HCT116 (cell line): ENCODE data around the gene TAF3. TPM values are rescaled to one million over a fixed set of nuclear protein-coding genes. Genes with fewer than 3 reads are reported as not detected.

Source experiments
- ATAC-seq: fragments of 200-7000 bp; cut with Tn5 transposase; 2 replicates; pipeline ENCODE4 v1.9.1; 2020; ENCODE audit warnings: mild to moderate bottlenecking, moderate library complexity
- BruUV-seq: library from RNA; stranded (reverse); fragments of 400-500 nt; replicated peaks from 2 replicates; lab custom pipeline; 2021; lab: Mats Ljungman, UMichigan
- CTCF ChIA-PET: fragments of 300-600 bp; sonication (Branson Sonifier 250); formaldehyde crosslinking; loops from one replicate; lab custom pipeline; 2021; ENCODE audit warnings: antibody characterized with exemption; lab: Charles Lee
- POLR2A ChIA-PET: fragments of 300-600, 350-600 bp; sonication (Branson Sonifier 250); formaldehyde crosslinking; loops from one replicate; lab custom pipeline; 2021; ENCODE audit warnings: antibody characterized with exemption; lab: Charles Lee
- RAD21 ChIA-PET, 2 experiments: fragments of 300-600 bp; sonication (Branson Sonifier 250); formaldehyde crosslinking; loops; one replicate each; lab custom pipeline; 2023; ENCODE audit warnings: low total read pairs in 2 of 2; ENCODE audit not compliant: uncharacterized antibody in 2 of 2, unreplicated experiment in 2 of 2, low non-redundant PET in 1 of 2; lab: Charles Lee
- DNase-seq: peaks from one replicate; pipeline ENCODE4 v3.0.0-alpha.2; 2010; ENCODE audit warnings: low read depth, low spot score
- H2AFZ ChIP-seq: fragments of 200-600 bp; shearing (Covaris generic), sonication (generic); 2 replicates; pipeline ENCODE4 v1.6.1; 2017; ENCODE audit warnings: low read depth, mixed run types, mixed read lengths, antibody characterized with exemption, low read length; ENCODE audit not compliant: poor library complexity, severe bottlenecking
- H3K27ac ChIP-seq: 2 replicates; pipeline ENCODE4 v1.5.1; 2012; ENCODE audit warnings: low read depth, low read length
- H3K27me3 ChIP-seq: fragments of 200-600 bp; sonication (generic); 2 replicates; pipeline ENCODE4 v1.6.1; 2016; ENCODE audit warnings: mixed run types, low read length, mixed read lengths; ENCODE audit not compliant: insufficient read depth
- H3K36me3 ChIP-seq, 2 experiments: fragments of 200-500 bp in 1 of 2; fragments of 200-600 bp in 1 of 2; sonication (Bioruptor generic) in 1 of 2; sonication (generic) in 1 of 2; 2 replicates each; pipeline versions ENCODE4 v1.5.1 to v1.6.1; 2014 to 2016; ENCODE audit warnings: low read length in 2 of 2, inconsistent platforms in 1 of 2, mixed read lengths in 1 of 2, mixed run types in 1 of 2; ENCODE audit not compliant: insufficient read depth in 2 of 2, control insufficient read depth in 1 of 2
- H3K4me1 ChIP-seq, 2 experiments: fragments of 200-600 bp in 1 of 2; sonication (generic) in 1 of 2; 2 replicates each; pipeline versions ENCODE4 v1.5.1 to v1.6.1; 2012 to 2017; ENCODE audit warnings: low read length in 2 of 2, inconsistent platforms in 1 of 2, mild to moderate bottlenecking in 1 of 2, mixed read lengths in 1 of 2, mixed run types in 1 of 2, moderate library complexity in 1 of 2; ENCODE audit not compliant: insufficient read depth in 2 of 2, control insufficient read depth in 1 of 2
- H3K4me2 ChIP-seq: fragments of 200-600 bp; sonication (generic); 2 replicates; pipeline ENCODE4 v1.6.1; 2017; ENCODE audit warnings: mixed run types, low read length, mixed read lengths
- H3K4me3 ChIP-seq, 2 experiments: fragments of 200-600 bp in 1 of 2; sonication (generic) in 1 of 2; replicated peaks in 1 of 2; 2 replicates each; pipeline ENCODE4 v1.5.1; 2011 to 2016; ENCODE audit warnings: low read length in 2 of 2, control low read depth in 1 of 2, low read depth in 1 of 2, mild to moderate bottlenecking in 1 of 2, mixed read lengths in 1 of 2, mixed run types in 1 of 2
- H3K79me2 ChIP-seq: fragments of 200-600 bp; sonication (generic); 2 replicates; pipeline ENCODE4 v1.6.1; 2017; ENCODE audit warnings: mild to moderate bottlenecking, mixed run types, low read length, moderate library complexity, mixed read lengths; ENCODE audit not compliant: insufficient read depth
- H3K9ac ChIP-seq: fragments of 200-600 bp; sonication (generic); 2 replicates; pipeline ENCODE4 v1.6.1; 2016; ENCODE audit warnings: low read length, mixed read lengths
- H3K9me2 ChIP-seq: fragments of 200-600 bp; sonication (generic), shearing (Covaris generic); 2 replicates; pipeline ENCODE4 v1.6.1; 2017; ENCODE audit warnings: mixed run types, mild to moderate bottlenecking, moderate library complexity; ENCODE audit not compliant: insufficient read depth
- H3K9me3 ChIP-seq, 2 experiments: fragments of 200-500 bp in 1 of 2; fragments of 200-600 bp in 1 of 2; sonication (Bioruptor generic) in 1 of 2; sonication (generic) in 1 of 2; 2 replicates each; pipeline ENCODE4 v1.6.1; 2014 to 2017; ENCODE audit warnings: low read length in 2 of 2, mixed read lengths in 2 of 2, inconsistent platforms in 1 of 2, low read depth in 1 of 2, mild to moderate bottlenecking in 1 of 2, mixed run types in 1 of 2, moderate library complexity in 1 of 2; ENCODE audit not compliant: control insufficient read depth in 1 of 2, insufficient read depth in 1 of 2
- H4K20me1 ChIP-seq: fragments of 200-600 bp; sonication (generic), shearing (Covaris generic); 2 replicates; pipeline ENCODE4 v1.6.1; 2017; ENCODE audit warnings: mixed run types, mild to moderate bottlenecking, moderate library complexity; ENCODE audit not compliant: insufficient read depth
- CBX3 ChIP-seq: IDR thresholded peaks from 2 replicates; pipeline ENCODE4 v1.6.1; 2012; ENCODE audit warnings: low read depth
- CEBPB ChIP-seq: IDR thresholded peaks from 2 replicates; pipeline ENCODE4 v1.6.1; 2012; ENCODE audit warnings: low read depth
- EGR1 ChIP-seq: IDR thresholded peaks from 2 replicates; pipeline ENCODE4 v1.6.1; 2012; ENCODE audit warnings: low read depth
- ELF1 ChIP-seq: IDR thresholded peaks from 2 replicates; pipeline ENCODE4 v1.6.1; 2012; ENCODE audit warnings: low read depth, borderline replicate concordance
- JUND ChIP-seq: IDR thresholded peaks from 2 replicates; pipeline ENCODE4 v1.6.1; 2012
- POLR2AphosphoS5 ChIP-seq: IDR thresholded peaks from 2 replicates; pipeline ENCODE4 v1.6.1; 2011; ENCODE audit warnings: mild to moderate bottlenecking, low read depth, low read length, moderate library complexity
- SIN3A ChIP-seq: IDR thresholded peaks from 2 replicates; pipeline ENCODE4 v1.6.1; 2012; ENCODE audit warnings: low read depth
- SP1 ChIP-seq: IDR thresholded peaks from 2 replicates; pipeline ENCODE4 v1.6.1; 2012; ENCODE audit warnings: low read depth
- SRF ChIP-seq: IDR thresholded peaks from 2 replicates; pipeline ENCODE4 v1.6.1; 2012; ENCODE audit warnings: low read depth
- ZFX ChIP-seq: fragments of 450-650 bp; IDR thresholded peaks from 2 replicates; pipeline ENCODE4 v1.6.1; 2017
- ZNF274 ChIP-seq: fragments of 200-500 bp; sonication (Bioruptor generic); IDR thresholded peaks from 2 replicates; pipeline ENCODE4 v1.6.1; 2014; ENCODE audit warnings: mild to moderate bottlenecking, low read depth, low read length, inconsistent platforms
- intact Hi-C: fragments of 100-400 bp; cut with micrococcal nuclease; formaldehyde crosslinking; loops from 2 replicates; pipeline ENCODE4 v1.10.0; 2022
- total RNA-seq: library from RNA; stranded (reverse); gene quantifications from one replicate; pipeline ENCODE4 v1.2.1, GENCODE V29; 2021; ENCODE audit not compliant: unreplicated experiment
- TF ChIP-seq, protein P1 (sequence below): IDR thresholded peaks from 2 replicates; pipeline ENCODE4 v1.6.1; 2012; ENCODE audit warnings: low read depth
- TF ChIP-seq, protein P2 (sequence below), 3 experiments: fragments of 200-600 bp in 1 of 3; sonication (generic) in 1 of 3; IDR thresholded peaks in 2 of 3; conservative IDR thresholded peaks in 1 of 3; 2 replicates each; pipeline ENCODE4 v1.5.1; 2012 to 2017; ENCODE audit warnings: low read depth in 2 of 3, low read length in 2 of 3, antibody characterized with exemption in 1 of 3, borderline replicate concordance in 1 of 3, control low read depth in 1 of 3, mild to moderate bottlenecking in 1 of 3, mixed read lengths in 1 of 3, mixed run types in 1 of 3, moderate library complexity in 1 of 3; ENCODE audit not compliant: insufficient read depth in 1 of 3
- TF ChIP-seq, protein P3 (sequence below): IDR thresholded peaks from 2 replicates; pipeline ENCODE4 v1.6.1; 2012

TAF3 gene
- total RNA-seq, 1 experiment from 2014 or later = 8.0 TPM

DNA sequence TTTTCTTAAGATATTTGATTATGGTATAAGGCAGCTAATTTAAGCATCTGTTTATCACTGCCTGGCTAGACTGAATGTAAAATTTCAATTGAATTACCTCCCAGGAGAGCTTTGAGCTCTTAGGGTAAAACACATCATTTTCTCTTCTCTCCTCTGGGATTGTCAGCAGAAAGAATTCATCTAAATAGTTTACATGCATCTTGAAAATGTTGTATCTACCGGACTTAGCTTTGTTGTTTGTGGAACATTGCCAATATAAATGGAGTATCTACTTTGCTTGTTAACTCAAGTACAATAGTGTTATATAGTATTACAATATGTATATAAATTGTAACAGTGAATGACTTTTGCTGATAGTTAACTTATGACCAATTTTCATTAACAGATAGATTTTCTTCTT lies 73.3 kb downstream of the TAF3 start:
- Histone ChIP-seq H3K27ac (no peak overlapping the region), H3K9me2 (no peaks in the 10 kb centered on the region), H3K9ac (no peak overlapping the region), H3K4me3 (no peak overlapping the region), H3K79me2 (no peaks in the 10 kb centered on the region), H2AFZ (no peak overlapping the region), H3K4me2 (no peak overlapping the region), H3K27me3 (no peaks in the 10 kb centered on the region), H3K4me1 (no peaks in the 10 kb centered on the region), H3K36me3 (no peaks in the 10 kb centered on the region), H4K20me1 (no peaks in the 10 kb centered on the region), H3K9me3 (no peaks in the 10 kb centered on the region)
- ATAC-seq (no peak), DNase-seq (no peak)
- TF ChIP-seq ZNF274 (no peak), JUND (no peak), CEBPB (no peak), ZFX (no peak), SRF (no peak), CBX3 (no peak), POLR2AphosphoS5 (no peak), ELF1 (no peak), SIN3A (no peak), EGR1 (no peak), SP1 (no peak)
- TF ChIP-seq, protein P1, sequence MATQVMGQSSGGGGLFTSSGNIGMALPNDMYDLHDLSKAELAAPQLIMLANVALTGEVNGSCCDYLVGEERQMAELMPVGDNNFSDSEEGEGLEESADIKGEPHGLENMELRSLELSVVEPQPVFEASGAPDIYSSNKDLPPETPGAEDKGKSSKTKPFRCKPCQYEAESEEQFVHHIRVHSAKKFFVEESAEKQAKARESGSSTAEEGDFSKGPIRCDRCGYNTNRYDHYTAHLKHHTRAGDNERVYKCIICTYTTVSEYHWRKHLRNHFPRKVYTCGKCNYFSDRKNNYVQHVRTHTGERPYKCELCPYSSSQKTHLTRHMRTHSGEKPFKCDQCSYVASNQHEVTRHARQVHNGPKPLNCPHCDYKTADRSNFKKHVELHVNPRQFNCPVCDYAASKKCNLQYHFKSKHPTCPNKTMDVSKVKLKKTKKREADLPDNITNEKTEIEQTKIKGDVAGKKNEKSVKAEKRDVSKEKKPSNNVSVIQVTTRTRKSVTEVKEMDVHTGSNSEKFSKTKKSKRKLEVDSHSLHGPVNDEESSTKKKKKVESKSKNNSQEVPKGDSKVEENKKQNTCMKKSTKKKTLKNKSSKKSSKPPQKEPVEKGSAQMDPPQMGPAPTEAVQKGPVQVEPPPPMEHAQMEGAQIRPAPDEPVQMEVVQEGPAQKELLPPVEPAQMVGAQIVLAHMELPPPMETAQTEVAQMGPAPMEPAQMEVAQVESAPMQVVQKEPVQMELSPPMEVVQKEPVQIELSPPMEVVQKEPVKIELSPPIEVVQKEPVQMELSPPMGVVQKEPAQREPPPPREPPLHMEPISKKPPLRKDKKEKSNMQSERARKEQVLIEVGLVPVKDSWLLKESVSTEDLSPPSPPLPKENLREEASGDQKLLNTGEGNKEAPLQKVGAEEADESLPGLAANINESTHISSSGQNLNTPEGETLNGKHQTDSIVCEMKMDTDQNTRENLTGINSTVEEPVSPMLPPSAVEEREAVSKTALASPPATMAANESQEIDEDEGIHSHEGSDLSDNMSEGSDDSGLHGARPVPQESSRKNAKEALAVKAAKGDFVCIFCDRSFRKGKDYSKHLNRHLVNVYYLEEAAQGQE = no peak
- TF ChIP-seq, protein P2, sequence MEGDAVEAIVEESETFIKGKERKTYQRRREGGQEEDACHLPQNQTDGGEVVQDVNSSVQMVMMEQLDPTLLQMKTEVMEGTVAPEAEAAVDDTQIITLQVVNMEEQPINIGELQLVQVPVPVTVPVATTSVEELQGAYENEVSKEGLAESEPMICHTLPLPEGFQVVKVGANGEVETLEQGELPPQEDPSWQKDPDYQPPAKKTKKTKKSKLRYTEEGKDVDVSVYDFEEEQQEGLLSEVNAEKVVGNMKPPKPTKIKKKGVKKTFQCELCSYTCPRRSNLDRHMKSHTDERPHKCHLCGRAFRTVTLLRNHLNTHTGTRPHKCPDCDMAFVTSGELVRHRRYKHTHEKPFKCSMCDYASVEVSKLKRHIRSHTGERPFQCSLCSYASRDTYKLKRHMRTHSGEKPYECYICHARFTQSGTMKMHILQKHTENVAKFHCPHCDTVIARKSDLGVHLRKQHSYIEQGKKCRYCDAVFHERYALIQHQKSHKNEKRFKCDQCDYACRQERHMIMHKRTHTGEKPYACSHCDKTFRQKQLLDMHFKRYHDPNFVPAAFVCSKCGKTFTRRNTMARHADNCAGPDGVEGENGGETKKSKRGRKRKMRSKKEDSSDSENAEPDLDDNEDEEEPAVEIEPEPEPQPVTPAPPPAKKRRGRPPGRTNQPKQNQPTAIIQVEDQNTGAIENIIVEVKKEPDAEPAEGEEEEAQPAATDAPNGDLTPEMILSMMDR (IDR thresholded peaks at IDR 0.05 in 2 of 3, conservative IDR thresholded peaks at IDR 0.05 in 1 of 3; ENCODE audit: borderline replicate concordance in 1 of 3, insufficient read depth in 1 of 3, low read depth in 2 of 3, low read length in 2 of 3) = no peak
- TF ChIP-seq, protein P3, sequence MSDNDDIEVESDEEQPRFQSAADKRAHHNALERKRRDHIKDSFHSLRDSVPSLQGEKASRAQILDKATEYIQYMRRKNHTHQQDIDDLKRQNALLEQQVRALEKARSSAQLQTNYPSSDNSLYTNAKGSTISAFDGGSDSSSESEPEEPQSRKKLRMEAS = no peak
- RAD21 ChIA-PET = no interaction called here
- intact Hi-C loops = no loop called here
- CTCF ChIA-PET = no interaction called here
- POLR2A ChIA-PET = no interaction called here
- no TSS peak for BruUV-seq
